NCI-H1694 (cell line): ENCODE results near the gene INVS.
A peak's percentile ranks its signal among the peaks of the same experiment; 100 is the strongest.
"Not testable (repeated sequence)": the region's sequence is repeated elsewhere in the genome, so short reads cannot be mapped to it uniquely, and the experiment has no call there.

Source experiments
- DNase-seq: peaks from one replicate; lab custom pipeline; 2025; lab: John Stamatoyannopoulos, UW

The INVS gene, protein sequence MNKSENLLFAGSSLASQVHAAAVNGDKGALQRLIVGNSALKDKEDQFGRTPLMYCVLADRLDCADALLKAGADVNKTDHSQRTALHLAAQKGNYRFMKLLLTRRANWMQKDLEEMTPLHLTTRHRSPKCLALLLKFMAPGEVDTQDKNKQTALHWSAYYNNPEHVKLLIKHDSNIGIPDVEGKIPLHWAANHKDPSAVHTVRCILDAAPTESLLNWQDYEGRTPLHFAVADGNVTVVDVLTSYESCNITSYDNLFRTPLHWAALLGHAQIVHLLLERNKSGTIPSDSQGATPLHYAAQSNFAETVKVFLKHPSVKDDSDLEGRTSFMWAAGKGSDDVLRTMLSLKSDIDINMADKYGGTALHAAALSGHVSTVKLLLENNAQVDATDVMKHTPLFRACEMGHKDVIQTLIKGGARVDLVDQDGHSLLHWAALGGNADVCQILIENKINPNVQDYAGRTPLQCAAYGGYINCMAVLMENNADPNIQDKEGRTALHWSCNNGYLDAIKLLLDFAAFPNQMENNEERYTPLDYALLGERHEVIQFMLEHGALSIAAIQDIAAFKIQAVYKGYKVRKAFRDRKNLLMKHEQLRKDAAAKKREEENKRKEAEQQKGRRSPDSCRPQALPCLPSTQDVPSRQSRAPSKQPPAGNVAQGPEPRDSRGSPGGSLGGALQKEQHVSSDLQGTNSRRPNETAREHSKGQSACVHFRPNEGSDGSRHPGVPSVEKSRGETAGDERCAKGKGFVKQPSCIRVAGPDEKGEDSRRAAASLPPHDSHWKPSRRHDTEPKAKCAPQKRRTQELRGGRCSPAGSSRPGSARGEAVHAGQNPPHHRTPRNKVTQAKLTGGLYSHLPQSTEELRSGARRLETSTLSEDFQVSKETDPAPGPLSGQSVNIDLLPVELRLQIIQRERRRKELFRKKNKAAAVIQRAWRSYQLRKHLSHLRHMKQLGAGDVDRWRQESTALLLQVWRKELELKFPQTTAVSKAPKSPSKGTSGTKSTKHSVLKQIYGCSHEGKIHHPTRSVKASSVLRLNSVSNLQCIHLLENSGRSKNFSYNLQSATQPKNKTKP

DNA sequence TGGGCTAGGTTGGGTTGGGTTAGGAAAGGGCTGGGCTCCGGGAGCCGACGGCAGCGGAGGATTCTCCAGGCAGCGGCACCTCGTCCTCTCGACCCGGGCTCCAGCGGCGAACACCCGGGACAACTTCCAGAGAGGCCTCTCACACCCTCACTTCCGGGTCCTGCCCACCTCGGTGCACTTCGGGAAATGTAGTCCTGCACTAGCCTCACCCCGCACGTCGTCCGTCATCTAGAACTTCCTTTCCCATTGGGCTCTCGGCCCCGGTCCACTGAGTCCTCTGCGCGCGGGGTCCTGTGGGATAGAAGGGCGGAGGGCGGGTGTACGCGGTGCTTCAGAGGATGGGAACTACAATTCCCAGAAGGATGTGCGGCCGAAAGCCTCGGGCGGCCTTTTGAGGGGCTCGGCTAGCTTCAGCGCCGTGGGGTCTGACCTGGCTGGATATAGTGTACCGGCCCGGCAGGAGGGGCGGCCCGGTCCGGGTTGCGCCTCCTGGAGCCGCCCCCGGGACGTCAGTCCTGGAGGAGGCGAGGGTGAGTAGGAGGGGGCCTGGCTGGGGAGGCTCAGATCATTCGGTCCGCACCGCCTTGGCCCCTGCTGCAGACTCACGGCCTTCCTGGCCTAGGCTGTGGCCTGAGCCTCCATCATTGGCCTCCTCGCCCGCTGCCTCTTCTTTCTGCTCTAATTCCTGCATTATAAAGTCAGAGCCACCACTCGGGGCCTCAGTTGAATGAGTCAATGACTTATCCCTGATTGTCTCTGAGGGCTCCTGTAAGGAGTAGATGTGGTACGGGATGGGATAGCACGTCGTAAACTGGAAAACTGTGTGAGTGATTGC is at the start of gene INVS, which contains the start of gene ERP44:
INVS (plus strand) TSS at position 357 of the 835 bp plus-strand sequence. CDS start 5,279 bp downstream, outside the sequence.
ERP44 (minus strand) TSS at position 114 of the 835 bp plus-strand sequence. CDS start 160 bp downstream, outside the sequence.
- DNase-seq = peak; percentile 96

DNA sequence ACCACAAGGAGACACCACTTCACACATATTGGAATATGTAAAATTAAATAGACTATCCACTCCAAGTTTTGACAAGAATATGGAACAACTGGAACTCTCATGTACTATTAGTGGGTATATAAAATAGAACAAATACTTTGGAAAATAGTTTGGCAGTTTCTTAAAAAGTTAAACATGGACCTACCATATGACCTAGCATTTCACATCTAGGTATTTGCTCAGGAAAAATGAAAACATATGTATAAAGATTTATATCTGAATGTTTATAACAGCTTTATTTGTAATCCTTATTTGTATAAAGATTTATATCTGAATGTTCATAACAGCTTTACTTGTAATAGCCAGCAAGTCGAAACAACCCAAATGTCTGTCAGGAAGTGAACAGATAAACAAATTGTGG is 49.5 kb upstream of the INVS start:
- no peak for DNase-seq

DNA sequence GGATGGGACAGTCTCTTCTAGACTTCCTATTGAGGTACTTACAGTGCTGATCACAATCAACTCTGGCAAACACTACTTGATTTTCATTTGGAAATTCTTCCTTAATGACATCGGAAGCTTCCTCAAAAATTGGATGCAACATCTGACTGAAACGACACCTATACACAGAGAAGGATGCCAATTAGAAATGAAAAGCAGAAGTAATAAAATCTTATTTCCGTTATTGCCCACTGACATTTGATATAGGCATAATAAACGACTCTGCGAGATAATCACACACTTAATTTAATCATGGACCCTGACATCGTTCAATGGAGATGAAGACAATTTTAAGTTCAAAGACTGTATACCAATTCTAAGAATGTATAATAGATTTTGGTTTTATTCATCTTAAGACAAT is 46.7 kb upstream of the INVS start:
- no peak for DNase-seq

DNA sequence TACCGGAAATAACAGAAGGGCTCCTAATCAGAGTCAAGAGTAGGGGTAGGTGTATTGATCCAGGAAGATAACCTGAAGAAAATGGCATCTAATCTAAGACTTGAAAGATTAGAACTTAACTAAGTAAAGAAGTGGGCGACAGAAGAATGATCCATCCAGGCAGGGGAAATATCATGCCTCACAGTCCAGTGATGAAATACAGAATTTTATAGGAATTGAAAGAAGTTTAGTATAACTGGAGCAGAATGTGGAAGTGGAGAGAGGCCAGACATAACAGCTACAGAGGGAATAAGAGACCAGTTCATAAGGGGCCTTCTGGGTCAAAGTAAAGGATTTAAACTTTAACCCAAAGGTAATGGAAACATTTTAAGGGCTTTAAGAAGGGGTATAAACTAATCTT is 42.5 kb upstream of the INVS start:
- no peak for DNase-seq

DNA sequence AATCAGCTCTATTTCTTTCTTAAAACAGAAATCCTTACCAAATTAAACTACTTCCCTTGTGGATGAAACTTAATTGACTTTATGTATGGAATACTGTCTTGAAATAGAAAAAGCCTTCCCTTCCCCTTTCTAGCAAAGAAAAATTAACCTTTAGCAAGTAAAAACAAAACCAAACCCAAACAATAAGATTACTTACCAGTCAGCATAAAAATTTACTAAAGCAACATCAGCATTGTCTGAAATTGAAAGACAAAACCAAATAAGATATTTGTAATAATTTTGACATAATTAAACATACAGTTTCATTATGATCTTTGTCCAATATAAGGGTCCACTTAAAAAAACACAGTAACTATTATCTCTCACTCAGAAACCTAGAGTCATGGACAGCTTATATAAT is 41.4 kb upstream of the INVS start:
- DNase-seq = no peak

DNA sequence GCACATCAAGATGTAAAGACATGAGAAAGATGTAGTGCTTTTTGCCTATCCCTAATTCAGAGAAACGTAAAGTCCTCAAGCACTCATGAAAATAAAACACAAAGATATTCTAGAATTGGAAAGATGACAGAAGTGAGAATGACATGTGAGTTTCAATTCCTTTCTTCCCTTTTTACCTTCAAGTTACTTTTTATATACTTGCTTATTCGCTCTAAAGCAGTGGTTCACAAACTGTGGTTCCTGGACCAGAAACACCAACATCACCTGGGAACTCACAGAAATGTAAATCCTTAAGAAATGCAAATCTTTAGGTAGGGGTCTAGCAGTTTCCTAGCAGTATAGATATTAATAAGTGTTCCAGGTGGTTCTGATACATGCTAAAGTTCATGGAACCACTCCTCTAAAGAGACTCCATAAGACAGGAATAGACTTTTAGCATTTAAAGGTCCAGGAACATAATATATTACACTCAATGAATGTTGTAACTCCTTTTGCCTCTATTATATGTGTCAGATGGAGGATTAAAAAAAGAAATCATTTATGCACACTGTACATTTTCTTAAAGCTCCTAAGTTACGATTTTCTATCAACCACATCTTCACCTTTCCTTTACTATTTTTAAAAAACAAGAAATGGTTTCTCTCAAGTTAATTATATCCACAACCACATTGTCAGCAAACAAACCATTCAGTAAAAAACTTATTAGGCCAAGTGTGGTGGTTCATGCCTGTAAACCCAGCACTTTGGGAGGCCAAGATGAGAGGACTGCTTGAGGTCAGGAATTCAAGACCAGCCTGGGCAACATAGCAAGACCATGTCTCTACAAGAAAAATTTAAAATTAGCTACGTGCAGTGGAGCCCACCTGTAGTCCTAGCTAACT is 40.1 kb upstream of the INVS start:
- no peak for DNase-seq

DNA sequence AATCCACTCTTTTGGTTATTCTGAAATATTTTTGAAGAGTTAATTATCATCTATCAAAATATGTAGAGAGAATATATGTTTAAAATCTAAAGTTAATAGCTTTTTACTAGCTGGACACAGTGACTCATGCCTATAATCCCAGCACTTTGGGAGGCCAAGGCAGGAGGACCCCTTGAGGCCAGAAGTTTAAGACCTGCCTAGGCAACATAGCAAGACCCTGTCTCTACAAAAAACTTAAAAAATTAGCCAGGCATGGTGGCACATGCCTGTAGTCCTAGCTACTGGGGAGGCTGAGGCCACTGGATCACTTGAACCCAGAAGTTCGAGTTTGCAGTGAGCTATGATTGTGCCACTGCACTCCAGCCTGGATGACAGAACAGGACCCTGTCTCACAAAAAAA is 36.4 kb upstream of the INVS start:
- not testable (repeated sequence) for DNase-seq

DNA sequence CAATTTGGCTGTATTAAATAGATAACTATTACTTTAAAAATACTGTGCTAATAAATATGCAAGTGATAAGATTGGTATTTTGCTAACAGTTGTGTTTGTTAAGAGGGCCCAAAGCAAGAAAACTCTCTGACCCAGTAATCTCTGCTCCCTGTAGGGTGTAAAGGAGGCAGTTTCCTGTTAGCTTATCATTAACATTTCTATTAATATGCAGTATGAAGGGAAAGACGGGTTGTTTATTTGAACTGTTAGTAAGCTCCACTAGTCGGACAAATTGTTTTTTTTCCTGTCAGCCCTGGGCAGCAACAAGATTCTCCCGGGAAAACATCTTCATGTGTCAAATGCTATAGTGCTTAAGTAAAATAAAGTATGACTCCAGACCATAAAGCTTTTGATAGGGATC is 35.9 kb upstream of the INVS start:
- no peak for DNase-seq

DNA sequence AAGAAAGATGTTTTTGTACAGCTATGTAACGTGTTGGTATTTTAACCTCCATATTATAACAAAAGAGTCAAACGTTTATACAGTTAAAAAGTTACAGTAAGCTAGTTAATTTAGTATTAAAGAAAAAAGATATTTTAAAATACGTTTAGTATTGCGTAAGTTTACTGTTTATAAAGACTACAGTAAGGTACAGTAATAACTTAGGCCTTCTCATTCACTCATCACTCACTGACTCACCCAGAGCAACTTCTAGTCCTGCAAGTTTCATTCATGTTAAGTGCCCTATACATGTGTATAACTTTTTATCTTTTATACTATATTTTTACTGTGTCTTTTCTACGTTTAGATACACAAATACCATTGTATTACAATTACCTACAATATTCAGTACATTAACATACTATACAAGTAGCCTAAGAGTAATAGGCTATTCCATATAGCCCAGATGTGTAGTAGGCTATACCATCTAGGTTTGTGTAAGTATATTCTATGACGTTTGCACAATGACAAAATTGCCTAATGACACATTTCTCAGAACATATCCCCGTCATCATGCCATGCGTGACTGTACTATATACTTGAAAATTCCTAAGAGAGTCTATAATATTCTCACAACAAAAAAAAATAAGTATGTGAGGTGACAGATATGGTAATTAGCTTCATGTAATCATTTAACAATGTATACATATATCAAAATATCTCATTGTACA is 34.0 kb upstream of the INVS start:
- no peak for DNase-seq

DNA sequence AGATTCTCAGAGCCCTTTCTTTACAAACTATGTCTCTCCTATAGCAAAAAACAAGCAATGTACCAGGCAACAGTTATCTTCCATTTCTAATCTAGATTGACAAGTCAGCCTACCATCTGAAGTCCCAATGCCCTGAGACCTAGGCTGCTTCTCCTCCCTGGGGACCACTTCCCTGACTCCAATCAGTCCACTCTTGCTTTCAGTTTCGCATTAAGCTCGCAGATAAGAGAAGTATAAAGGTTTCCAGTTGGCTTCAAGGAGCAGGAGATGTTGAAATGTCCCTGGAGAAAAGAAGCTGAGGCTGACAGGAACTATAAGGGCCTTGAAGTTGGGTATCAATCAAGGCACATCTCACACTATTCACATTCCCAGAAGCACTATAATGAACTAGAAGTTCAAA is 32.5 kb upstream of the INVS start:
- no peak for DNase-seq

DNA sequence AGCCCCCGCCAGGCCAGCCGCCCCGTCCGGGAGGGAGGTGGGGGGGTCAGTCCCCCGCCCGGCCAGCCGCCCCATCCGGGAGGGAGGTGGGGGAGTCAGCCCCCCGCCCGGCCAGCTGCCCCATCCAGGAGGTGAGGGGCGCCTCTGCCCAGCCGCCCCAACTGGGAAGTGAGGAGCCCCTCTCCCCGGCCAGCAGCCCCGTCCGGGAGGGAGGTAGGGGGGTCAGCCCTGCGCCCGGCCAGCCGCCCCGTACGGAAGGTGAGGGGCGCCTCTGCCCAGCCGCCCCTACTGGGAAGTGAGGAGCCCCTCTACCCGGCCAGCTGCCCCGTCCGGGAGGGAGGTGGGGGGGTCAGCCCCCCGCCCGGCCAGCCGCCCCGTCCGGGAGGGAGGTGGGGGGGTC is 31.1 kb upstream of the INVS start:
- DNase-seq = not testable (repeated sequence)

DNA sequence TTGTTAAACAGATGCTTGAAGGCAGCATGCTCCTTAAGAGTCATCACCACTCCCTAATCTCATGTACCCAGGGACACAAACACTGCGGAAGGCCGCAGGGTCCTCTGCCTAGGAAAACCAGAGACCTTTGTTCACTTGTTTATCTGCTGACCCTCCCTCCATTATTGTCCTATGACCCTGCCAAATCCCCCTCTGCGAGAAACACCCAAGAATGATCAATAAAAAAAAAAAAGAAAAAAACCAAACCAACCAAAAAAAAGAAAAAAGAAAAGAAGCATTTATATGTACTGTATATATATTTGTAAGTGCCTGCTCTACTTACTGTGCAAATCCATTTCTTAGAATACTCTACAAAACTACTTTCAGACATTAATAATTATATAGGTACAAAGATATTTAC is 30.0 kb upstream of the INVS start:
- not testable (repeated sequence) for DNase-seq

DNA sequence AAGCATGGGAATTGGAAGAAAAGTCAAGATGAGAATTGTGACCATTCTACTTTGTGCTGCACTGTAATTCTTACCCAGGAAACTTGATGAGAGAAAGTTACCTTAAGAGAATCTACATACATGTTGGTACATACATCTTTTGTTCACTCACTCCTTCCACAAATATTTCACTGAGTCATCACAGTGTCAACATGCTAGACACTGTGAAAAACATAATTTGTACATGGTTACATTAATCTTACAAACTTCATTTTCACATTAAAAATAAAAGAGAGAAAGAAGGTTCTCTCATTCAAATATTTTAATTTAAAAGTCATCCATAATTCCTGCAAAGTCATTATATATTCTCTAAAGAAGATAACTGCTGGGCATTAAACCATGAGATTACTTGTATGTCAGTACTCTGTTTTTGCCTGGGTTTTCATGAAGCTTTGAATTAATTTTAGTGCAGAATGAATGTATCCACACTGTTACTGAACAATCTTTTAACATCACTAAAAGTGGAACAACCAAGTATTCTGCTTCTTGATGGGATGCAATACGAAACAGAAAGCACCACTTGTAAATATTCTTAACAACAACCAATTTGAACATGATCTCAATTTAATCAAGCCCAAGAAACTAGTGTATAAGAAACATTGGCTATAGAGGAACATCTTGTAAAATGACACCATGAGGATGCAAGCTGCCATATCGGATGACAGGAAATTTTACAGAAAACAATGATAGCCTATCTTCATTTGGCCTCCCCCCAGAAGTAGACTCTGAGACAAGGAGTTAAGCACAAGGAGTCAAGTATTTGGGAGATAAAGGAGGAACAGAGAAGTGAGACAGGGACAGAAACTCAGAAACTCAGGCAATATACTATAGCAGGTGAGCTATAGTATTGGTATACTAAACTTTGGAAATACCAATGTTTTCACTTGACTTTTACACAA is 28.7 kb upstream of the INVS start:
- DNase-seq = no peak

DNA sequence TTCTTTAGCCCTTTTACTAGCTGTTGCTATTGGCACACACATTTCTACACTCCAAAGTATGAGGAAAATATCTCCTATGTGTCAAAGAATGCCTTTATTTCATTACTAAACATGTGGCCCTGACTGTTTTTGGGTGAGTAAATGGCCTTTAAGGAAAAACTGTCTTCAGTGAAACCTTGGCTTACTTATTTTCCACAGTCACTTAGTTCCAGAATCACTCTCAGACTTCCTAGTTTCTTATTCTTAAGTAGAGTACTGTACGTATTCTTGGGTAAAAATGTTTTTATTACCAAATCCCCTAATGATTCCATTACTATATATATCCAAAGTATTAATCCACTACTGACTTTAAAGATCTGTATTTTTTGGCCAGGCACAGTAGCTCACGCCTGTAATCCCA is 27.8 kb upstream of the INVS start:
- no peak for DNase-seq

DNA sequence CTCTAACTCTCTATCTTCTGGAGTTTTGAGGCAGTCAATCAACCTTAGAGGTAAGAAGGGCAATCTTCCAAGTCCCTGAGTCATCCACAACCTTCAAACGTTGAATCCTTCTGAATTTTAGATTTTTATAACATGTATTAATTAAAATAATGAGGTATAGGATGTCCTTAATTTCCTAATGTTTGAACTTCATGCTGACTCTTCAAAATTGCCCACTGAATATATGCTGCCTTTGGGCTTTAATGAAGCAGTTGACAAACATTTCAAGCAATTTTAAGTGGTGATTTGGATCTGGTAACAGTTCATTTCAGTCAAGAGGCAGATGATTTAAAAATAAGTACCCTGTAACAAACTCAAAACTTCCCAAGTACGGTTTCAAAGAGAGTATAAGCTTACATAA is 26.2 kb upstream of the INVS start:
- no peak for DNase-seq

DNA sequence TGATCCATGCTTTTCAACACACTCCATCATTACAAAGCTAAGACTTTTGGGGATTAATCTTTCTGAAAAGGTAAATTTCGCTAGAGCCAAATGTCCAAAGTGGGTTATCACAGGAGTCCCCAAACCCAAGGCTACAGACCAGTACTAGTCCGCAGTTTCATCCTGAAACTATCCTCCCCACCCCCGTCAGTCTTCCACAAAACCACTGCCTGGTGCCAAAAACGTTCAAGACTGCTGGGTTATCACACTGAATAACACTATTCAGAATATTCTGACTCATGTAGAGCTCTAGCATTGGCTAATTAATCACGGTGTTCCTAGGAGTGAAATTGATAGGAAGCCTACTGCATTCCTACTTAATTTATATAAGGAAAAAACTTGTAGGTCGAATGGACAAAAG is 24.9 kb upstream of the INVS start:
- no peak for DNase-seq

DNA sequence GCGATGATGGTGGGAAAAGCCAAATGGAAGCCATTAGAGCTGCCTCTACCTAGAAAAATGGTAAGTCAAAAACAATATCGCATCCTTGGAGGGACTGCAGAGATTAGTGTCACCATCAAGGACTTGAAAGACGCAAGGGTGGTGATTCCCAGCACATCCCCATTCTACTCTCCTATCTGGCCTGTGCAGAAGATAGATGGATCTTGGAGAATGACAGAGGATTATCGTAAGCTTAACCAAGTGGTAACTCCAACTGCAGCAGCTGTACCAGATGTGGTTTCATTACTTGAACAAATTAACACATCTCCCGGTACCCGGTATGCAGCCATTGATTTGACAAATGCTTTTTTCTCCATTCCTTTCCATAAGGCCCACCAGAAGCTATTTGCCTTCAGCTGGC is 24.1 kb upstream of the INVS start:
- DNase-seq = no peak

DNA sequence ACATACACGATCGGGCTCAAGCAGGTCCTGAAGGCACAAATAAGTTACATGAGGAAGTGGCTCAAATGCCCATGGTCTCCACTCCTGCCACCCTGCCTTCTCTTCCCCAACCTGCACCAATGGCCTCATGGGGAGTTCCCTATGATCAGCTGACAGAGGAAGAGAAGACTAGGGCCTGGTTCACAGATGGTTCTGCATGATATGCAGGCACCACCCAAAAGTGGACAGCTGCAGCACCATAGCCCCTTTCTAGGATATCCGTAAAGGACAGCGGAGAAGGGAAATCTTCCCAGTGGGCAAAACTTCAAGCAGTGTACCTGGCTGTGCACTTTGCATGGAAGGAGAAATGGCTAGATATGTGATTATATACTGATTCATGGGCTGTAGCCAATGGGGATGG is 22.8 kb upstream of the INVS start:
- DNase-seq = not testable (repeated sequence)

DNA sequence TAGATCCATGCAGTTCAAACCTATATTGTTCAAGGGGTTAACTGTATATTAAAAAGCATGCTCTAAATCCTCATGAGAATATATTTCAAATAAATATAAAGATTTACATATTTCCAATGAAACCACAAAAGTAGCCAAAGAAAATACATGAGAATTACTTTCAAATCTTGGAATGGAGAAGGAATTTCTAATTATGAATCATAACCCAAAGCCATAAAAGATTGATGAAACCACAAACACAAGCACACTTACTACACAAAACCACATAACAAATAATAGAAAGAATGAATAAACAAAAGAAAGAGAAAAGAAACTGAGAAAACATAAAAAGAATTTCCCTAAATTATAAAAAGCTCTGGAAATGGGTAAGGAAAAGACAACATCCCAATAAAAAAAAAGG is 16.3 kb upstream of the INVS start:
- no peak for DNase-seq
